Peyer's patch (tissue), 4 donors: Measurements from ENCODE around the gene CSNK2A1. TPM values are rescaled to one million over a fixed set of nuclear protein-coding genes. Genes with fewer than 3 reads are reported as not detected.
A peak's percentile ranks its signal among the peaks of the same experiment; 100 is the strongest.

Experiments
- DNase-seq, 3 donors: peaks; one replicate each; pipeline ENCODE4 v3.0.0-alpha.2; 2017 to 2019
- H3K27ac ChIP-seq, 4 donors: fragments of 200-600 bp; sonication (generic); one replicate each; pipeline ENCODE4 v1.5.1; 2016 to 2019
- H3K27me3 ChIP-seq, 2 donors: fragments of 200-600 bp; sonication (generic); one replicate each; pipeline ENCODE4 v1.5.1; 2019
- H3K36me3 ChIP-seq, 3 donors: fragments of 200-600 bp; sonication (generic); one replicate each; pipeline ENCODE4 v1.5.1; 2016 to 2019
- H3K4me1 ChIP-seq, 4 donors: fragments of 200-600 bp; sonication (generic); one replicate each; pipeline ENCODE4 v1.5.1; 2016 to 2019
- H3K4me3 ChIP-seq, 4 donors: fragments of 200-600 bp; sonication (generic); 1 replicate in 3 of 4; 2 replicates in 1 of 4; pipeline ENCODE4 v1.5.1; 2016 to 2019; ENCODE audit warnings: mild to moderate bottlenecking in 1 of 4
- H3K9me3 ChIP-seq, 4 donors: fragments of 200-600 bp; sonication (generic); one replicate each; pipeline ENCODE4 v1.5.1; 2016 to 2019; ENCODE audit warnings: mild to moderate bottlenecking in 1 of 4
- CTCF ChIP-seq, 6 experiments: fragments of 450-650 bp in 4 of 6; fragments of 200-600 bp in 2 of 6; sonication (generic) in 1 of 6; IDR thresholded peaks; one replicate each; pipeline ENCODE4 v1.5.1; 2017 to 2019; ENCODE audit warnings: antibody characterized with exemption in 6 of 6, mild to moderate bottlenecking in 3 of 6, moderate library complexity in 1 of 6
- POLR2A ChIP-seq, 2 donors: fragments of 450-650 bp; IDR thresholded peaks; one replicate each; pipeline ENCODE4 v1.5.1; 2017; ENCODE audit warnings: antibody characterized with exemption in 2 of 2, mild to moderate bottlenecking in 2 of 2, moderate library complexity in 2 of 2
- total RNA-seq, 4 donors: library from RNA; depleted of rRNA; stranded (reverse); fragments of >200 nt; gene quantifications; one replicate each; pipeline ENCODE4 v1.1.0, GENCODE V29; 2016

The CSNK2A1 gene
- total RNA-seq, 4 donors from 2014 or later: 60.2 to 105 (median 97.3) TPM

GRCh38 chr20:472137-472846 lies 71.3 kb downstream of the CSNK2A1 start:
- H3K27me3 ChIP-seq: no peaks in the 10 kb centered on the region
- H3K4me3 ChIP-seq: no peak overlapping the region
- no peaks in the 10 kb centered on the region for H3K9me3 ChIP-seq
- peaks cover 0 to 4% (median 0%) of the 10 kb centered on the region in 3 donors for H3K36me3 ChIP-seq
- H3K4me1 ChIP-seq: no peaks in the 10 kb centered on the region
- TF ChIP-seq POLR2A (IDR thresholded peaks at IDR 0.05): no peak
- no peak overlapping the region for H3K27ac ChIP-seq
- no peak for DNase-seq

GRCh38 chr20:469746-470490 lies 73.7 kb downstream of the CSNK2A1 start:
- TF ChIP-seq CTCF (IDR thresholded peaks at IDR 0.05) (no peak), POLR2A (IDR thresholded peaks at IDR 0.05) (no peak)
- Histone ChIP-seq H3K36me3 (no peaks in the 10 kb centered on the region), H3K9me3 (no peaks in the 10 kb centered on the region), H3K27me3 (no peaks in the 10 kb centered on the region), H3K4me1 (no peaks in the 10 kb centered on the region), H3K27ac (no peak overlapping the region), H3K4me3 (no peak overlapping the region)
- DNase-seq: no peak

GRCh38 chr20:467755-468154 lies 75.8 kb downstream of the CSNK2A1 start:
- Histone ChIP-seq H3K4me3 (no peak overlapping the region), H3K27me3 (no peaks in the 10 kb centered on the region), H3K4me1 (peaks cover 0 to 5% (median 2%) of the 10 kb centered on the region in 4 donors), H3K36me3 (no peaks in the 10 kb centered on the region), H3K9me3 (no peaks in the 10 kb centered on the region), H3K27ac (no peak overlapping the region)
- TF ChIP-seq POLR2A (IDR thresholded peaks at IDR 0.05): no peak
- TF ChIP-seq CTCF (IDR thresholded peaks at IDR 0.05): no peak
- DNase-seq: no peak

- peaks cover 0 to 34% (median 3%) of the 10 kb centered on the region in 4 donors for H3K4me1 ChIP-seq
- peak; percentile 79 to 93 (median 90) for DNase-seq
- peak in 3 of 6 experiments; percentile 12 to 30 (median 14) for TF ChIP-seq CTCF (IDR thresholded peaks at IDR 0.05)
- peak; percentile 34 to 80 for TF ChIP-seq POLR2A (IDR thresholded peaks at IDR 0.05)
- no peaks in the 10 kb centered on the region for H3K9me3 ChIP-seq
- no peaks in the 10 kb centered on the region for H3K36me3 ChIP-seq
- H3K27ac ChIP-seq: peak within 1 kb of the TSS; percentile 86 to 96 (median 94)
- no peaks in the 10 kb centered on the region for H3K27me3 ChIP-seq
- peak within 1 kb of the TSS; percentile 74 to 99 (median 92) for H3K4me3 ChIP-seq
Observed at GRCh38 chr20:462199-462991, 81.2 kb downstream of the CSNK2A1 start, which contains the start of gene TBC1D20. TSS of gene TBC1D20 (minus strand) at chr20:462533. CDS start at chr20:462405, 128 bp downstream.

GRCh38 chr20:461254-462198 lies 82.1 kb downstream of the CSNK2A1 start:
- H3K4me1 ChIP-seq: peaks cover 0 to 34% (median 3%) of the 10 kb centered on the region in 4 donors
- no peaks in the 10 kb centered on the region for H3K9me3 ChIP-seq
- no peaks in the 10 kb centered on the region for H3K27me3 ChIP-seq
- no peaks in the 10 kb centered on the region for H3K36me3 ChIP-seq
- peak overlapping the region; percentile 74 to 99 (median 92) for H3K4me3 ChIP-seq
- H3K27ac ChIP-seq: peak overlapping the region; percentile 86 to 96 (median 94)
- DNase-seq: peak in 2 of 3 donors; percentile 42 to 70
- TF ChIP-seq CTCF (IDR thresholded peaks at IDR 0.05) (no peak), POLR2A (IDR thresholded peaks at IDR 0.05) (no peak)
